C4-2B (cell line): ENCODE results near the gene SHISA6.

ENCODE experiments used
- H3K27ac ChIP-seq: fragments of 450-650 bp; 2 replicates; pipeline ENCODE4 v1.5.1; 2017
- CTCF ChIP-seq: fragments of 450-650 bp; conservative IDR thresholded peaks from 2 replicates; pipeline ENCODE4 v1.5.1; 2017; ENCODE audit warnings: mild to moderate bottlenecking
- ZFX ChIP-seq: fragments of 450-650 bp; IDR thresholded peaks from 2 replicates; pipeline ENCODE4 v1.6.1; 2017

SHISA6 gene

GRCh38 chr17:11342138-11342537 is 101.1 kb downstream of the SHISA6 start:
- TF ChIP-seq ZFX, result no peak
- H3K27ac ChIP-seq, result no peak overlapping the region

DNA sequence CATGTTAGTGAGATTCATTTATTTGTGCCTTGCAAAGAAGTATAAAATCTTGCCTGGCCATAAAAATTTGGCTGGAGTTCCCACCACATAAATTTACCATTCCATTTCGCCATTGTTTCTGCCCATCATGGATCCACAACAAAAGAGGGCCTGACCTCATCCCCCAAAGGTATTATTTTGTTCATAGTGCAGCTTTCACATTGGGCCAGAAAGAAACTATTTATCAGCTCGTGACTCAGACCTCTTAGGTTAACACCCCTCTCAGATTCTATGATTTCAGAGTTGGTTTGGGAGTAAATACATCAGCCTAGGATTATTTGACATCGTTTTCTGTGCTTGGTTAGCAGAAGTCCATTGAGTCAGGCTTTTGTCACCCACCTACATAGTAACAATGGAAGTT is 108.1 kb downstream of the SHISA6 start:
- TF ChIP-seq CTCF (no peak), ZFX (no peak)
- H3K27ac ChIP-seq, result no peak overlapping the region

GRCh38 chr17:11351479-11351878 is 110.5 kb downstream of the SHISA6 start:
- TF ChIP-seq ZFX, result no peak
- TF ChIP-seq CTCF, result no peak
- no peak overlapping the region for H3K27ac ChIP-seq

DNA sequence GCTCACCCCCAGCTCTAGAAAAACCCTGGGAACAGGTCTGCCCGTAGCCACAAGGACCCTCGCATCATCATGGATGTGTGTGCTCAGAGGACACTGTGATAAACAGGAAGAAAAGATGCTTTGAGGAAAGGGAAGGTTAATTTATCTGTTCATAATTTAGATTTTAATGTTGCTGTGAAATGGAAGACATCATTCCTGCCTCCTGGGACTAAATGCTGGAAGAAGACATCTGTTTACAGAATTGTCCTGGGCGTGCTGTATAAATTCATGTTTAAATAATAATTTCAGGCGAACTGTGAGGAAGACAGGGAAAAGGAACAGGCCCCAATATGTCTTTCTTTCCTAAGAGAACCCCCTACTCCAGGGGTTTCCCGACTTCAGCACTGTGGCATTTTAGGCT is 112.6 kb downstream of the SHISA6 start:
- no peak for TF ChIP-seq ZFX
- TF ChIP-seq CTCF, result no peak
- H3K27ac ChIP-seq, result no peak overlapping the region

GRCh38 chr17:11356371-11356770 is 115.4 kb downstream of the SHISA6 start:
- H3K27ac ChIP-seq, result no peak overlapping the region
- no peak for TF ChIP-seq ZFX
- TF ChIP-seq CTCF, result no peak

DNA sequence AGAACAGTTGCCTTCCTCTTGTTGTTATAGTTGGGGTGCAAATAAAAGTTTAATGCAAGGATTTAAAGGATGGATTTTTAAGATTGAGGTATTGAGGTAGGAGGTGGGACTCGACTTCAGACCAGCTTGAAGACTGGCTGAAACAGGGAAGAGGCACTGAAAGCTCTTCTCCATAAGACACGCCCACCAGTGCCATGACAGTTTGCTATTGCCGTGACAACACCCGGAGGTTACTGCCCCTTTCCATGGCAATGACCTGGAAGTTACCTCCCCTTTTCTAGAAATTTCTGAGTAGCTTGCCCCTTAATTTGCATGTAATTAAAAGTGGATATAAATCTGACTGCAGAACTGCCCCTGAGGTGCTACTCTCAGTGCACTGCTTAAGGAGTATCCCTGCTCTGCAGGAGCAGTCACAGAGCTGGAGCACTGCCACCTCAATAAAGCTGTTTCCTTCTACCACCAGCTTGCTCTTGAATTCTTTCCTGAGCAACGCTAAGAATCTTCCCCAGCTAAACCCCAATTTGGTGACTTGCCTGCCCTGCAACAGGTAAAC is 122.6 kb downstream of the SHISA6 start:
- H3K27ac ChIP-seq, result no peak overlapping the region
- TF ChIP-seq ZFX, result no peak
- TF ChIP-seq CTCF, result no peak

DNA sequence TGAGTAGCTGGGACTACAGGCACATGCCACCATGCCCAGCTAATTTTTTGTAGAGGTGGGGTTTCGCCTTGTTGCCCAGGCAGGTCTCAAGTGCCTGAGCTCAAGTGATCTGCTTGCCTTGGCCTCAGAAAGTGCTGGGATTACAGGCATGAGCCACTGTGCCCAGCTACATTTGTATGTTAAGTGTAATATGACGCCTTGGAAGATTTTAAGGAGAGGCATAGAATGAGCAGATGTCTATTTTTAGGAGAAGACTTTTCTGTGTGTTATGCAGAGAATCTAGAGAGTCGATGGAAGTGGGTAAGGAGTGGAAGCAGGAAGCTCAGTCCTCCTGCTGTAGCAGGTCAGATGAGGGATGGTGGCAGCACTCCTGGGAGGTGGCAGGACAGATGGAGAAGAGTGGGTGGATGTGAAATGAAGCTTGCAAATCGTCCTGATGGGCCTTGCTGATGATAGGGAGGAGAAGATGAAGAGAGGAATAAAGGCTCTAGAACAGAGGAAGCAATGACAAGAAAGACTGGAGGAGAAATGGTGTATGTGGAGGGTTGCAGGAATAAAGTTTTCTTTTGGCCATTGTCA is 125.3 kb downstream of the SHISA6 start:
- TF ChIP-seq CTCF, result no peak
- no peak for TF ChIP-seq ZFX
- H3K27ac ChIP-seq, result no peak overlapping the region

DNA sequence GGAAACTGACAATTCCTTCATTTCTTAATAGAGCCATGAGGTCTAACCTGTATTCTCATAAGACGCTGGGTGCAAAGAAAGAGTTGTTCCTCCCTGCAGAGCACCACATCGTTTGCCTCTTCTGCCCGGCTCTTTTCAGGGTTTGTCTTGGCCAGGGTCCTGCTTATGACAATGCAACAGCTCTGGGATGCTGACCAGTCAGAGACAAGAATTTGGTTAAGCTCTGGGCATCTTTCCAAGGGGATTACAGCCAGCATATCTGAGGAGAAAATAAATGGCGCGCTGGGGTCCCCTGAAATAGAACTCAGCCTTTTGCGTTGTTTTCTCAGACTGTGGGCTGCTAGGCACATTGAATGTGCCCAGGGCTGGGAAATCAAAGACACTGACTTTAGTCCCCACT is 128.6 kb downstream of the SHISA6 start:
- no peak overlapping the region for H3K27ac ChIP-seq
- TF ChIP-seq CTCF (no peak), ZFX (no peak)
